ENCODE data around the gene SNX32.

DNA sequence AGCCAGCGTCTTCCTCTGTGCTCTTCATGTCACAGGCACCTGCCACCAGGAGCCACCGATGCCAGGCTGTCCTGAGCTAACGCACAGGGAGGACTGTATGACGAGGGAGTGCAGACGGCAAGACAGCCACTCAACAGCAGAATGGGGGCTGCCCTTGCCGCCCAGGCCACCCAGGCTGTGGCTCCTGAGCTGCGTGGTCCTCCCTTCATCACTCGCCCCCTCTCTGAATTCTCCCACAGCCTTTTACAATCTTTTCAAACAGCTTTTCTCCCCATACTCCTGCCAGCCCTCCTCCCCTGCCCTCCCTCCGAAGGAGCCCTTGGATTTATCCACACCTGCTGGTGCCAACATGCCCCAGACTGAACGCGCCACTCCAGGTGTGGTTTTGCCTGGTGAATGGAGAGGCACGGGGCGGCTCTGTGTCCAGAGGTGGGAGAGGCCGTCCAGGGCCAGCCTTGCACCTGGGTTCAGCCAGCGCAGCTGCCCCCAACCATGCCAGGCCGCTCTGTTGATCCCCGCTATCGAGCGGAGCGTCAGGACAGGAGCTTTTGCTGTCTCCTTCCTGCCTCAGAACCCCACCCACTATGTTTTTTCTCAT lies 24.9 kb upstream of the SNX32 start:
- TF ChIP-seq ZNF311 (tag by site-specific recombination; IDR thresholded peaks at IDR 0.05; ENCODE audit: borderline replicate concordance) (no peak), ZIC2 (tag by site-specific recombination; IDR thresholded peaks at IDR 0.05) (no peak), ZNF335 (tag by site-specific recombination; conservative IDR thresholded peaks at IDR 0.05) (no peak), ZBTB7A (tag by site-specific recombination; IDR thresholded peaks at IDR 0.05; ENCODE audit: low read depth) (no peak), ZNF600 (tag by site-specific recombination; IDR thresholded peaks at IDR 0.05) (no peak), ZNF266 (tag by site-specific recombination; IDR thresholded peaks at IDR 0.05; ENCODE audit: low read depth) (no peak)
- TF ChIP-seq, protein P1, sequence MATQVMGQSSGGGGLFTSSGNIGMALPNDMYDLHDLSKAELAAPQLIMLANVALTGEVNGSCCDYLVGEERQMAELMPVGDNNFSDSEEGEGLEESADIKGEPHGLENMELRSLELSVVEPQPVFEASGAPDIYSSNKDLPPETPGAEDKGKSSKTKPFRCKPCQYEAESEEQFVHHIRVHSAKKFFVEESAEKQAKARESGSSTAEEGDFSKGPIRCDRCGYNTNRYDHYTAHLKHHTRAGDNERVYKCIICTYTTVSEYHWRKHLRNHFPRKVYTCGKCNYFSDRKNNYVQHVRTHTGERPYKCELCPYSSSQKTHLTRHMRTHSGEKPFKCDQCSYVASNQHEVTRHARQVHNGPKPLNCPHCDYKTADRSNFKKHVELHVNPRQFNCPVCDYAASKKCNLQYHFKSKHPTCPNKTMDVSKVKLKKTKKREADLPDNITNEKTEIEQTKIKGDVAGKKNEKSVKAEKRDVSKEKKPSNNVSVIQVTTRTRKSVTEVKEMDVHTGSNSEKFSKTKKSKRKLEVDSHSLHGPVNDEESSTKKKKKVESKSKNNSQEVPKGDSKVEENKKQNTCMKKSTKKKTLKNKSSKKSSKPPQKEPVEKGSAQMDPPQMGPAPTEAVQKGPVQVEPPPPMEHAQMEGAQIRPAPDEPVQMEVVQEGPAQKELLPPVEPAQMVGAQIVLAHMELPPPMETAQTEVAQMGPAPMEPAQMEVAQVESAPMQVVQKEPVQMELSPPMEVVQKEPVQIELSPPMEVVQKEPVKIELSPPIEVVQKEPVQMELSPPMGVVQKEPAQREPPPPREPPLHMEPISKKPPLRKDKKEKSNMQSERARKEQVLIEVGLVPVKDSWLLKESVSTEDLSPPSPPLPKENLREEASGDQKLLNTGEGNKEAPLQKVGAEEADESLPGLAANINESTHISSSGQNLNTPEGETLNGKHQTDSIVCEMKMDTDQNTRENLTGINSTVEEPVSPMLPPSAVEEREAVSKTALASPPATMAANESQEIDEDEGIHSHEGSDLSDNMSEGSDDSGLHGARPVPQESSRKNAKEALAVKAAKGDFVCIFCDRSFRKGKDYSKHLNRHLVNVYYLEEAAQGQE (tag by site-specific recombination; IDR thresholded peaks at IDR 0.05) = no peak
- TF ChIP-seq, protein P2, sequence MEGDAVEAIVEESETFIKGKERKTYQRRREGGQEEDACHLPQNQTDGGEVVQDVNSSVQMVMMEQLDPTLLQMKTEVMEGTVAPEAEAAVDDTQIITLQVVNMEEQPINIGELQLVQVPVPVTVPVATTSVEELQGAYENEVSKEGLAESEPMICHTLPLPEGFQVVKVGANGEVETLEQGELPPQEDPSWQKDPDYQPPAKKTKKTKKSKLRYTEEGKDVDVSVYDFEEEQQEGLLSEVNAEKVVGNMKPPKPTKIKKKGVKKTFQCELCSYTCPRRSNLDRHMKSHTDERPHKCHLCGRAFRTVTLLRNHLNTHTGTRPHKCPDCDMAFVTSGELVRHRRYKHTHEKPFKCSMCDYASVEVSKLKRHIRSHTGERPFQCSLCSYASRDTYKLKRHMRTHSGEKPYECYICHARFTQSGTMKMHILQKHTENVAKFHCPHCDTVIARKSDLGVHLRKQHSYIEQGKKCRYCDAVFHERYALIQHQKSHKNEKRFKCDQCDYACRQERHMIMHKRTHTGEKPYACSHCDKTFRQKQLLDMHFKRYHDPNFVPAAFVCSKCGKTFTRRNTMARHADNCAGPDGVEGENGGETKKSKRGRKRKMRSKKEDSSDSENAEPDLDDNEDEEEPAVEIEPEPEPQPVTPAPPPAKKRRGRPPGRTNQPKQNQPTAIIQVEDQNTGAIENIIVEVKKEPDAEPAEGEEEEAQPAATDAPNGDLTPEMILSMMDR (tag by site-specific recombination; IDR thresholded peaks at IDR 0.05) = no peak
- TF ChIP-seq, protein P3, sequence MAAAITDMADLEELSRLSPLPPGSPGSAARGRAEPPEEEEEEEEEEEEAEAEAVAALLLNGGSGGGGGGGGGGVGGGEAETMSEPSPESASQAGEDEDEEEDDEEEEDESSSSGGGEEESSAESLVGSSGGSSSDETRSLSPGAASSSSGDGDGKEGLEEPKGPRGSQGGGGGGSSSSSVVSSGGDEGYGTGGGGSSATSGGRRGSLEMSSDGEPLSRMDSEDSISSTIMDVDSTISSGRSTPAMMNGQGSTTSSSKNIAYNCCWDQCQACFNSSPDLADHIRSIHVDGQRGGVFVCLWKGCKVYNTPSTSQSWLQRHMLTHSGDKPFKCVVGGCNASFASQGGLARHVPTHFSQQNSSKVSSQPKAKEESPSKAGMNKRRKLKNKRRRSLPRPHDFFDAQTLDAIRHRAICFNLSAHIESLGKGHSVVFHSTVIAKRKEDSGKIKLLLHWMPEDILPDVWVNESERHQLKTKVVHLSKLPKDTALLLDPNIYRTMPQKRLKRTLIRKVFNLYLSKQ (tag by site-specific recombination; IDR thresholded peaks at IDR 0.05; ENCODE audit: borderline replicate concordance) = no peak
- TF ChIP-seq, protein P4, sequence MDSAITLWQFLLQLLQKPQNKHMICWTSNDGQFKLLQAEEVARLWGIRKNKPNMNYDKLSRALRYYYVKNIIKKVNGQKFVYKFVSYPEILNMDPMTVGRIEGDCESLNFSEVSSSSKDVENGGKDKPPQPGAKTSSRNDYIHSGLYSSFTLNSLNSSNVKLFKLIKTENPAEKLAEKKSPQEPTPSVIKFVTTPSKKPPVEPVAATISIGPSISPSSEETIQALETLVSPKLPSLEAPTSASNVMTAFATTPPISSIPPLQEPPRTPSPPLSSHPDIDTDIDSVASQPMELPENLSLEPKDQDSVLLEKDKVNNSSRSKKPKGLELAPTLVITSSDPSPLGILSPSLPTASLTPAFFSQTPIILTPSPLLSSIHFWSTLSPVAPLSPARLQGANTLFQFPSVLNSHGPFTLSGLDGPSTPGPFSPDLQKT (IDR thresholded peaks at IDR 0.05; ENCODE audit: borderline replicate concordance, low read depth, low read length) = no peak
- TF ChIP-seq, protein P5, sequence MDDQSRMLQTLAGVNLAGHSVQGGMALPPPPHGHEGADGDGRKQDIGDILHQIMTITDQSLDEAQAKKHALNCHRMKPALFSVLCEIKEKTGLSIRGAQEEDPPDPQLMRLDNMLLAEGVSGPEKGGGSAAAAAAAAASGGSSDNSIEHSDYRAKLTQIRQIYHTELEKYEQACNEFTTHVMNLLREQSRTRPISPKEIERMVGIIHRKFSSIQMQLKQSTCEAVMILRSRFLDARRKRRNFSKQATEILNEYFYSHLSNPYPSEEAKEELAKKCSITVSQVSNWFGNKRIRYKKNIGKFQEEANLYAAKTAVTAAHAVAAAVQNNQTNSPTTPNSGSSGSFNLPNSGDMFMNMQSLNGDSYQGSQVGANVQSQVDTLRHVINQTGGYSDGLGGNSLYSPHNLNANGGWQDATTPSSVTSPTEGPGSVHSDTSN (CRISPR knock-in tag; IDR thresholded peaks at IDR 0.05) = no peak

Data from HEK293 (cell line).